Keratinocyte (primary cell): ENCODE measurements around the gene FARP1. TPM values are rescaled to one million over a fixed set of nuclear protein-coding genes. Genes with fewer than 3 reads are reported as not detected.

ENCODE experiments used
- DNase-seq: peaks from one replicate; pipeline ENCODE4 v3.0.0-alpha.2; 2011; ENCODE audit warnings: low read depth, missing footprints, low spot score
- FAIRE-seq: peaks from 2 replicates; lab custom pipeline; 2011; peaks lifted over from hg19 to GRCh38; lab: Jason Lieb, UNC
- H2AFZ ChIP-seq: 2 replicates; pipeline ENCODE4 v1.6.0; 2012; ENCODE audit warnings: low read length, control low read depth, inconsistent platforms; ENCODE audit not compliant: control insufficient read depth
- H3K27ac ChIP-seq: 2 replicates; pipeline ENCODE4 v1.5.1; 2011; ENCODE audit warnings: low read length; ENCODE audit not compliant: control insufficient read depth, insufficient read depth
- H3K27me3 ChIP-seq: 3 replicates; pipeline ENCODE4 v1.6.0; 2011; ENCODE audit warnings: low read length; ENCODE audit not compliant: control insufficient read depth, insufficient read depth; ENCODE audit errors: extremely low read depth
- H3K36me3 ChIP-seq, 2 experiments: 2 replicates in 1 of 2; 3 replicates in 1 of 2; pipeline ENCODE4 v1.5.1; 2011; ENCODE audit warnings: low read length in 2 of 2, mild to moderate bottlenecking in 1 of 2; ENCODE audit not compliant: control insufficient read depth in 2 of 2, insufficient read depth in 2 of 2; ENCODE audit errors: extremely low read depth in 1 of 2
- H3K4me1 ChIP-seq: 3 replicates; pipeline ENCODE4 v1.5.1; 2011; ENCODE audit warnings: low read length; ENCODE audit not compliant: control insufficient read depth, insufficient read depth; ENCODE audit errors: extremely low read depth
- H3K4me2 ChIP-seq: 3 replicates; pipeline ENCODE4 v1.6.0; 2011; ENCODE audit warnings: low read depth, low read length; ENCODE audit not compliant: control insufficient read depth, insufficient read depth; ENCODE audit errors: extremely low read depth
- H3K4me3 ChIP-seq, 3 experiments: fragments of 200-600 bp in 1 of 3; sonication (generic) in 1 of 3; 2 replicates in 2 of 3; 3 replicates in 1 of 3; pipeline ENCODE4 v1.5.1; 2011 to 2016; ENCODE audit warnings: low read length in 3 of 3, mild to moderate bottlenecking in 3 of 3, control low read depth in 2 of 3, inconsistent platforms in 1 of 3, low read depth in 1 of 3, mixed read lengths in 1 of 3, mixed run types in 1 of 3, moderate library complexity in 1 of 3; ENCODE audit not compliant: control insufficient read depth in 2 of 3, insufficient read depth in 2 of 3; ENCODE audit errors: extremely low read depth in 1 of 3
- H3K79me2 ChIP-seq: 2 replicates; pipeline ENCODE4 v1.6.0; 2012; ENCODE audit warnings: low read length; ENCODE audit not compliant: control insufficient read depth, insufficient read depth
- H3K9ac ChIP-seq: 3 replicates; pipeline ENCODE4 v1.6.0; 2011; ENCODE audit warnings: low read length; ENCODE audit not compliant: control insufficient read depth, insufficient read depth; ENCODE audit errors: extremely low read depth
- H3K9me1 ChIP-seq: 3 replicates; pipeline ENCODE4 v1.6.0; 2011; ENCODE audit warnings: low read length; ENCODE audit not compliant: control insufficient read depth, insufficient read depth; ENCODE audit errors: extremely low read depth
- H3K9me3 ChIP-seq: 2 replicates; pipeline ENCODE4 v1.5.1; 2012; ENCODE audit warnings: low read depth, low read length; ENCODE audit not compliant: control insufficient read depth
- H4K20me1 ChIP-seq: 3 replicates; pipeline ENCODE4 v1.6.0; 2011; ENCODE audit warnings: low read length; ENCODE audit not compliant: control insufficient read depth, insufficient read depth; ENCODE audit errors: extremely low read depth
- CTCF ChIP-seq, 3 experiments: IDR thresholded peaks in 1 of 3; conservative IDR thresholded peaks in 1 of 3; optimal IDR thresholded peaks in 1 of 3; 2 replicates in 2 of 3; 3 replicates in 1 of 3; pipeline versions ENCODE3 to v1.5.1; 2011; ENCODE audit warnings: low read length in 3 of 3, mild to moderate bottlenecking in 3 of 3, moderate library complexity in 2 of 3, control low read depth in 1 of 3, inconsistent platforms in 1 of 3; ENCODE audit not compliant: insufficient read depth in 2 of 3; ENCODE audit errors: extremely low read depth in 1 of 3
- EZH2 ChIP-seq: IDR thresholded peaks from one replicate; pipeline ENCODE4 v1.6.1; 2012; ENCODE audit warnings: inconsistent platforms, mild to moderate bottlenecking, low read length, moderate library complexity
- dilution Hi-C: fragments of 300-500 bp; cut with MboI; formaldehyde crosslinking; loops from one replicate; pipeline ENCODE4 v1.7.0; 2020; ENCODE audit warnings: low sequenced_read_pairs; ENCODE audit not compliant: extremely low pct_ligation_motif_present
- polyA plus RNA-seq, 5 experiments: library from polyadenylated mRNA; depleted of rRNA in 3 of 5; stranded (reverse) in 3 of 5; stranded (forward) in 1 of 5; unstranded in 1 of 5; fragments of >200 nt; gene quantifications; 1 replicate in 1 of 5; 2 replicates in 3 of 5; 3 replicates in 1 of 5; pipeline versions ENCODE4 v1.2.1 to v1.2.3, GENCODE V29; 2011 to 2012; ENCODE audit warnings: missing spikeins in 2 of 5, low read depth in 1 of 5, low replicate concordance in 1 of 5

The FARP1 gene
- polyA plus RNA-seq, 1 donor (not counting 4 experiments of a cell fraction or from before 2014, with no cell fraction given): 10.3 TPM

GRCh38 chr13:98345107-98345935 is 202.4 kb downstream of the FARP1 start:
- Histone ChIP-seq H2AFZ (no peak overlapping the region), H3K9ac (no peak overlapping the region), H3K27me3 (no peaks in the 10 kb centered on the region), H4K20me1 (no peaks in the 10 kb centered on the region), H3K4me1 (no peaks in the 10 kb centered on the region), H3K9me3 (no peaks in the 10 kb centered on the region), H3K4me3 (no peak overlapping the region), H3K79me2 (no peaks in the 10 kb centered on the region), H3K36me3 (no peaks in the 10 kb centered on the region), H3K9me1 (no peaks in the 10 kb centered on the region), H3K4me2 (no peak overlapping the region), H3K27ac (no peak overlapping the region)
- TF ChIP-seq CTCF (optimal IDR thresholded peaks at IDR 0.05 in 1 of 3, IDR thresholded peaks at IDR 0.05 in 1 of 3, conservative IDR thresholded peaks at IDR 0.05 in 1 of 3; ENCODE audit: extremely low read depth in 1 of 3, insufficient read depth in 2 of 3, low read length in 3 of 3) (no peak), EZH2 (no peak)
- dilution Hi-C loops: no loop called here
- FAIRE-seq: no peak
- DNase-seq: no peak

DNA sequence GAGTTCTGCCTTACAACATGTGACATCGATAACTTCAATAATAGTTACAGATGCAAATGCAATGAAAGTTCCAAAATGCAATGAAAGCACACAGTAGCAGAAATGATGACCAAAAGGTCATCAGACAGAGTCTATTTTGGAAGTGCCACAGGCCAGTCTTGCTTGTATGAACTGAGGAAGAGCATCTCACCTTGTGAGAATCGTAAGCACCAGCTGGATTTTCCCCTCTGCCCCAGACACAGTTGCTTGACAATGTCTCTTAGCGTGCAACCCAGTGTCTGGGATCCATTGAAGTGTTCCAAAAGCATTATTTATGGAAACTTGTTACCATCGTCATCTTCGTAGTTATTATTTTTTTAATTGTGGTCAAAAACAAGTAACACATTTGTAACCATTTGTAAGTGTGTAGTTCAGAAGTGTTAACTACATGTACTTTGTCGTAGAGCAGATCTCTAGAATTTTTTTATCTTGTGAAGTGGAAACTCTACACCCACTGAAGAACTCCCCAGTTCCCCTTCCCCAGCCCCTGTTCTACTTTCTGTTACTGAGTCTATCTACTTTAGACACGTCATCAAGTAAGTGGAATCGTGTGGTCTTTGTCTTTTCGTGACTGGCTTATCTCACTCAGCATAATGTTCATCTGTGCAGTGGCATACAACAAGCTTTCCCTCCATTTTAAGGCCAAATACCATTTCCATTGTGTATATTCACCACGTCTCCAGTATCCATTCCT is 204.2 kb downstream of the FARP1 start:
- H3K4me2 ChIP-seq: no peak overlapping the region
- TF ChIP-seq CTCF (optimal IDR thresholded peaks at IDR 0.05 in 1 of 3, IDR thresholded peaks at IDR 0.05 in 1 of 3, conservative IDR thresholded peaks at IDR 0.05 in 1 of 3; ENCODE audit: extremely low read depth in 1 of 3, insufficient read depth in 2 of 3, low read length in 3 of 3) (no peak), EZH2 (no peak)
- no peak overlapping the region for H3K9ac ChIP-seq
- no peaks in the 10 kb centered on the region for H3K9me1 ChIP-seq
- no peaks in the 10 kb centered on the region for H3K79me2 ChIP-seq
- no peak for DNase-seq
- H2AFZ ChIP-seq: no peak overlapping the region
- no peak overlapping the region for H3K27ac ChIP-seq
- H3K4me3 ChIP-seq: no peak overlapping the region
- H3K4me1 ChIP-seq: no peaks in the 10 kb centered on the region
- no peaks in the 10 kb centered on the region for H4K20me1 ChIP-seq
- FAIRE-seq: no peak
- no peaks in the 10 kb centered on the region for H3K27me3 ChIP-seq
- dilution Hi-C loops: no loop called here
- H3K36me3 ChIP-seq: no peaks in the 10 kb centered on the region
- H3K9me3 ChIP-seq: no peaks in the 10 kb centered on the region
